GM18505 (cell line): ENCODE results near the gene TNFSF13.

Experiments used
- ATAC-seq: cut with Tn5 transposase; IDR thresholded peaks from one replicate; pipeline ENCODE4 v1.9.1; 2021; ENCODE audit not compliant: unreplicated experiment
- POLR2A ChIP-seq: IDR thresholded peaks from 4 replicates; pipeline ENCODE4 v1.6.1; 2011; ENCODE audit warnings: borderline replicate concordance; ENCODE audit not compliant: insufficient read depth, insufficient read length; ENCODE audit errors: extremely low read depth

Gene TNFSF13

DNA sequence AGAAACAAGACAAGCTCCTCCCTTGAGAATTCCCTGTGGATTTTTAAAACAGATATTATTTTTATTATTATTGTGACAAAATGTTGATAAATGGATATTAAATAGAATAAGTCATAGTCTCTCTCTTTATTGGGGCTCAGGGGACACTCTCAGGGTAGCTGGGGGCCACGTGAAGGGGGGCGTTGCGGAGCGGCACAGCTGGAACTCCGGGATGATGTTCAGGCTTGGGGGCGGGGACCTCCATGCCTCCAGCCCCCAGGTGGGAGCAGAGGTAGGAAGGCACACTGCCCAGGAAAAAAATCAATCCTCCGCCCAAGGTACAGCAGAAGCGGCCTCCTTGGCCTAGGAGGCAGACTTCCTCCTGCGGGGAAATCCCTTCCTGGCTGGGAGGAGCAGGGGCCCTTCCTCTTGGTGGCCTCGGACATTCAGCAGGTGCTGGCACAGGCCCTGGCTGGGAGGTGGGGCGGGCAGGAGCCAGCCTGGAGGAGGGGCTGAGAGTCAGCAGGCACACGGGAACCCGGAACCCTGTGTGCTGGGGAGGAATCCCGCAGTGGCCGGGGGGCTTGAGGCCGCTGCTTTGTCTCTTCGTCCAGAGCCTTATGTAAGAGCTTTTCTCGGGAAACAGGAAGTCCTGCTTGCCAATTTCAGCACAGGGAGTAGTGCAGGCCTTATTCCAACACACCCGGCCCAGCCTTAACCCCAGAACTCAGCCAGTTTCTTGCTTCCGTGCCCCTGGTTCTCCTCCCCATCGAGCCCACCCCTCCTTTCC, 591 bp upstream of the TNFSF13 start:
- no peak for ATAC-seq
- TF ChIP-seq POLR2A = peak; percentile 48

DNA sequence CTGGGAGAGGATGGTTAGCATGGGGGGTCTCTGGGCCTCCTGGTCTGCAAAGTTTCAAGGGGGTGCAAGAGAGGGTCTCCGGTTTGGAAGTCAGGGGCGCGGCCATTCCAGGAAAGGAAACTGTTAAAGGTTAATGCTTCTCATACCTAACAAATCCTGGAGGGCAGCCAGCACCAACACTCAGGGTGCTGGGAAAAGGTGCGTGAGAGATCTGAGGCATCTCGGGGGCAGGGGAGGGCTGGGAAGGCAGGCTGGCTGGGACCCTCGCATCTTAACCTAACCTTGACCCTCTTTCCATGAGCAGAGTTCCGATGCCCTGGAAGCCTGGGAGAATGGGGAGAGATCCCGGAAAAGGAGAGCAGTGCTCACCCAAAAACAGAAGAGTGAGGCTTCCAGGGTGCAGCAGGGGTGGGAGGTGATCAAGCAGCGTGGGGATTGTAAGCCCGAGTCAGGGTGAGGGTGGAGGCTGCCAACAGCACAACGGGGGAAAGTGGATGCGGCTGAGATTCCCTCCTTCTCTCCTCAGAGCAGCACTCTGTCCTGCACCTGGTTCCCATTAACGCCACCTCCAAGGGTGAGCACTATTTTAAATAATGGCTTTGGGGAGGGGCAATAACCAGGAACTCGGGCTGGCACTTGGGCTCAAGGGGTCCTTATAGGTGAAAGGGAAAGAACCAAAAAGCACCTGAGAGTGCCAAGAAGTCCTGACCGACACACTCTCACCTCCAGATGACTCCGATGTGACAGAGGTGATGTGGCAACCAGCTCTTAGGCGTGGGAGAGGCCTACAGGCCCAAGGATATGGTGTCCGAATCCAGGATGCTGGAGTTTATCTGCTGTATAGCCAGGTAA, 996 bp downstream of the TNFSF13 start:
- no peak for TF ChIP-seq POLR2A
- ATAC-seq = no peak

GRCh38 chr17:7560172-7561027, 1.9 kb downstream of the TNFSF13 start:
- no peak for ATAC-seq
- no peak for TF ChIP-seq POLR2A

DNA sequence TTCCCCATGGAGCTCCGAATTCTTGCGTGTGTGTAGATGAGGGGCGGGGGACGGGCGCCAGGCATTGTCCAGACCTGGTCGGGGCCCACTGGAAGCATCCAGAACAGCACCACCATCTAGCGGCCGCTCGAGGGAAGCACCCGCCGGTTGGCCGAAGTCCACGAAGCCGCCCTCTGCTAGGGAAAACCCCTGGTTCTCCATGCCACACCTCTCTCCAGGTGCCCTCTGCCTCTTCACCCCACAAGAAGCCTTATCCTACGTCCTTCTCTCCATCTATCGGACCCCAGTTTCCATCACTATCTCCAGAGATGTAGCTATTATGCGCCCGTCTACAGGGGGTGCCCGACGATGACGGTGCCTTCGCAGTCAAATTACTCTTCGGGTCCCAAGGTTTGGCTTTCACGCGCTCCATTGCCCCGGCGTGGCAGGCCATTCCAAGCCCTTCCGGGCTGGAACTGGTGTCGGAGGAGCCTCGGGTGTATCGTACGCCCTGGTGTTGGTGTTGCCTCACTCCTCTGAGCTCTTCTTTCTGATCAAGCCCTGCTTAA, 2.6 kb downstream of the TNFSF13 start:
- peak; percentile 58 for ATAC-seq

GRCh38 chr17:7561589-7562207, 3.1 kb downstream of the TNFSF13 start, which contains the start of gene SENP3:
SENP3 (plus strand) TSS chr17:7561919; CDS start chr17:7563077, 1,158 bp downstream.
- ATAC-seq = peak; percentile 49
- TF ChIP-seq POLR2A = peak; percentile 76

More for the DNA sequence above, 2.6 kb downstream of the TNFSF13 start:
- no peak for TF ChIP-seq POLR2A

GRCh38 chr17:7562208-7562605, 3.7 kb downstream of the TNFSF13 start:
- no peak for TF ChIP-seq POLR2A
- peak; percentile 10 for ATAC-seq

DNA sequence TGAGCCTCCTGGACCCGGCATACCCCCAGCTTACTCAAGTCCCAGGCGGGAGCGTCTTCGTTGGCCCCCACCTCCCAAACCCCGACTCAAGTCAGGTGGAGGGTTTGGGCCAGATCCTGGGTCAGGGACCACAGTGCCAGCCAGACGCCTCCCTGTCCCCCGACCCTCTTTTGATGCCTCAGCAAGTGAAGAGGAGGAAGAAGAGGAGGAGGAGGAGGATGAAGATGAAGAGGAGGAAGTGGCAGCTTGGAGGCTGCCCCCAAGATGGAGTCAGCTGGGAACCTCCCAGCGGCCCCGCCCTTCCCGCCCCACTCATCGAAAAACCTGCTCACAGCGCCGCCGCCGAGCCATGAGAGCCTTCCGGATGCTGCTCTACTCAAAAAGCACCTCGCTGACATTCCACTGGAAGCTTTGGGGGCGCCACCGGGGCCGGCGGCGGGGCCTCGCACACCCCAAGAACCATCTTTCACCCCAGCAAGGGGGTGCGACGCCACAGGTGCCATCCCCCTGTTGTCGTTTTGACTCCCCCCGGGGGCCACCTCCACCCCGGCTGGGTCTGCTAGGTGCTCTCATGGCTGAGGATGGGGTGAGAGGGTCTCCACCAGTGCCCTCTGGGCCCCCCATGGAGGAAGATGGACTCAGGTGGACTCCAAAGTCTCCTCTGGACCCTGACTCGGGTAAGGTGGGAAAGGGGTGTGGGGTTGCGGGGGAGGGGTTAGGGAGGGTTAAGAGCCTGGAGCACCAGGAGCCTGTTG, 4.7 kb downstream of the TNFSF13 start:
- no peak for ATAC-seq
- no peak for TF ChIP-seq POLR2A

DNA sequence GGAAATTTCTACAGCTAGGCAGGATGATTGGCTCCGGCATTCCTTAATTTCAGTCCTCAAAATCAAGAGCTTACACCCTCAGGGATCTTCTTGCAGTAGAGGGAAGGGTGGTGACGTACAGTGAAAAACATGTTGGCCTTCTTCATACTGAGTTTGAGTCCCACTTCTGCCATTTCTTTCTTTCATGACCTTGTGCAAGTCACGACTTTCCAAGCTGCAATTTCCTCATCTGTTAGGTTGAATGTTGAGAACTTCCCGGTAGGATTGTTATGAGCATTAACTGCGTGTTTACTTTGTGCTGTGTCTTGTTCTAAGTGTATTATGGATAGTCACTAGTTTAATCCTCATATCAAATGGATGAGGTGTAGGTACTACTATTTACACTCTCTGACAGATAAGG, 11.0 kb downstream of the TNFSF13 start:
- no peak for ATAC-seq
- TF ChIP-seq POLR2A = no peak

DNA sequence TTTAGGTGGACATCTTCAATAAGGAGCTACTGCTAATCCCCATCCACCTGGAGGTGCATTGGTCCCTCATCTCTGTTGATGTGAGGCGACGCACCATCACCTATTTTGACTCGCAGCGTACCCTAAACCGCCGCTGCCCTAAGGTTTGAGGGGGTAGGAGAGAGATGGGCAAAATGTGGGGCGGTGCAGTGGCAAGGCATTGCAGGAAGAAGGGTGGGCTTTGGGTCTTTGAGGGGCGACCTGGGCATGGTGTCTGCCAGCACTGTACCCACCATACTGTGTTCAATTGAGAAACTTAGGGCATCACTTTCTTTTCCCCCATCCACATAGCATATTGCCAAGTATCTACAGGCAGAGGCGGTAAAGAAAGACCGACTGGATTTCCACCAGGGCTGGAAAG, 11.8 kb downstream of the TNFSF13 start:
- no peak for ATAC-seq
- TF ChIP-seq POLR2A = no peak

- no peak for ATAC-seq
- TF ChIP-seq POLR2A = no peak
Measured at GRCh38 chr17:7572338-7572587, 13.7 kb downstream of the TNFSF13 start.

GRCh38 chr17:7572588-7573323, 14.2 kb downstream of the TNFSF13 start:
- peak; percentile 83 for ATAC-seq
- TF ChIP-seq POLR2A = peak; percentile 99

GRCh38 chr17:7573324-7574080, 15.0 kb downstream of the TNFSF13 start:
- ATAC-seq = no peak
- TF ChIP-seq POLR2A = peak; percentile 61
